PC-3 (cell line): ENCODE data around the gene USP12. TPM values are rescaled to one million over a fixed set of nuclear protein-coding genes. Genes with fewer than 3 reads are reported as not detected.

Experiments
- ATAC-seq: fragments of 200-7000 bp; cut with Tn5 transposase; 2 replicates; pipeline ENCODE4 v1.9.1; 2020; ENCODE audit warnings: mild to moderate bottlenecking, moderate library complexity
- BruUV-seq: library from RNA; stranded (reverse); fragments of 400-500 nt; replicated peaks from 2 replicates; lab custom pipeline; 2021; lab: Mats Ljungman, UMichigan
- CTCF ChIA-PET: fragments of 300-600 bp; sonication (Branson Sonifier 250); formaldehyde crosslinking; loops from one replicate; lab custom pipeline; 2022; ENCODE audit warnings: antibody characterized with exemption; lab: Charles Lee
- POLR2A ChIA-PET: fragments of 300-600 bp; sonication (Branson Sonifier 250); formaldehyde crosslinking; loops from one replicate; lab custom pipeline; 2022; ENCODE audit warnings: antibody characterized with exemption; ENCODE audit not compliant: unreplicated experiment; lab: Charles Lee
- DNase-seq: peaks from one replicate; pipeline ENCODE4 v3.0.0-alpha.2; 2015
- H2AFZ ChIP-seq: fragments of 300-600 bp; sonication (generic); 2 replicates; pipeline ENCODE4 v1.6.0; 2016; ENCODE audit warnings: antibody characterized with exemption, low read length
- H3F3A ChIP-seq: fragments of 300-600 bp; sonication (generic); one replicate; pipeline ENCODE4 v1.6.0; 2017; ENCODE audit warnings: antibody characterized with exemption, low read length, control low read depth, mild to moderate bottlenecking; ENCODE audit not compliant: unreplicated experiment
- H3K27ac ChIP-seq: fragments of 300-600 bp; sonication (generic); 2 replicates; pipeline ENCODE4 v1.5.1; 2016; ENCODE audit warnings: mild to moderate bottlenecking, low read length
- H3K27me3 ChIP-seq: fragments of 300-600 bp; sonication (generic); 2 replicates; pipeline ENCODE4 v1.6.1; 2016; ENCODE audit warnings: low read length, mixed read lengths
- H3K36me3 ChIP-seq: fragments of 300-600 bp; sonication (generic); 2 replicates; pipeline ENCODE4 v1.6.1; 2016; ENCODE audit warnings: low read depth, mixed run types, low read length, mixed read lengths
- H3K4me1 ChIP-seq: fragments of 300-600 bp; sonication (generic); 2 replicates; pipeline ENCODE4 v1.5.1; 2016; ENCODE audit warnings: low read length; ENCODE audit not compliant: insufficient read depth
- H3K4me2 ChIP-seq: fragments of 300-600 bp; sonication (generic); 2 replicates; pipeline ENCODE4 v1.6.0; 2016; ENCODE audit warnings: low read length
- H3K4me3 ChIP-seq: fragments of 300-600 bp; sonication (generic); 2 replicates; pipeline ENCODE4 v1.5.1; 2016; ENCODE audit warnings: mild to moderate bottlenecking, low read length, mixed read lengths
- H3K79me2 ChIP-seq: fragments of 300-600 bp; sonication (generic); 2 replicates; pipeline ENCODE4 v1.6.1; 2017; ENCODE audit warnings: low read length, mixed read lengths
- H3K9ac ChIP-seq: fragments of 300-600 bp; sonication (generic); 2 replicates; pipeline ENCODE4 v1.6.0; 2016; ENCODE audit warnings: mild to moderate bottlenecking, low read length
- H3K9me2 ChIP-seq: fragments of 300-600 bp; sonication (generic); replicated peaks from 2 replicates; pipeline ENCODE4 v1.6.1; 2016; ENCODE audit warnings: mixed run types, low read length, mixed read lengths
- H3K9me3 ChIP-seq: fragments of 300-600 bp; sonication (generic); 2 replicates; pipeline ENCODE4 v1.6.1; 2016; ENCODE audit warnings: low read length, mixed read lengths
- H4K20me1 ChIP-seq: fragments of 300-600 bp; sonication (generic); 2 replicates; pipeline ENCODE4 v1.6.1; 2016; ENCODE audit warnings: low read length, mixed read lengths
- CTCF ChIP-seq: fragments of 300-600 bp; sonication (generic); conservative IDR thresholded peaks from 2 replicates; pipeline ENCODE4 v1.5.1; 2017; ENCODE audit warnings: antibody characterized with exemption, low read depth, mild to moderate bottlenecking, low read length
- EZH2 ChIP-seq: fragments of 300-600 bp; sonication (generic); IDR thresholded peaks from one replicate; pipeline ENCODE4 v1.6.1; 2017; ENCODE audit warnings: antibody characterized with exemption, mild to moderate bottlenecking, low read length; ENCODE audit not compliant: unreplicated experiment
- EZH2phosphoT487 ChIP-seq: fragments of 300-600 bp; sonication (generic); IDR thresholded peaks from 2 replicates; pipeline ENCODE4 v1.6.1; 2018; ENCODE audit warnings: mild to moderate bottlenecking, antibody characterized with exemption, low read length, borderline replicate concordance
- intact Hi-C: fragments of 100-400 bp; cut with micrococcal nuclease; formaldehyde crosslinking; loops from 2 replicates; pipeline ENCODE4 v1.9.0; 2023
- total RNA-seq: library from RNA; depleted of rRNA; stranded (reverse); fragments of >200 nt; gene quantifications from 2 replicates; pipeline ENCODE4 v1.2.3, GENCODE V29; 2014

The USP12 gene
- total RNA-seq, 1 experiment from 2014 or later: 24.2 TPM

GRCh38 chr13:27177852-27178251, 6.2 kb upstream of the USP12 start:
- intact Hi-C loops: no loop called here
- POLR2A ChIA-PET: no interaction called here
- no peaks in the 10 kb centered on the region for H3K36me3 ChIP-seq
- H3K9me3 ChIP-seq: no peaks in the 10 kb centered on the region
- DNase-seq (no peak), ATAC-seq (peak; percentile 40; the same call in 1 of the 2 replicates)
- no peaks in the 10 kb centered on the region for H3K27me3 ChIP-seq
- no peaks in the 10 kb centered on the region for H3F3A ChIP-seq
- H3K4me3 ChIP-seq: no peak overlapping the region
- no peak overlapping the region for H3K9ac ChIP-seq
- no peak for TF ChIP-seq EZH2phosphoT487
- TF ChIP-seq CTCF: peak; percentile 42; the same call in 1 of the 2 replicates
- no peak for TF ChIP-seq EZH2
- H3K4me1 ChIP-seq: peaks cover 16% of the 10 kb centered on the region
- H4K20me1 ChIP-seq: no peaks in the 10 kb centered on the region
- H3K27ac ChIP-seq: no peak overlapping the region
- no peaks in the 10 kb centered on the region for H3K9me2 ChIP-seq
- no TSS peak for BruUV-seq
- no peak overlapping the region for H2AFZ ChIP-seq
- CTCF ChIA-PET: interaction anchor here (0.5 to 0.6 kb wide), 2 partner anchors 104 to 106 kb away, joined by 3 to 7 read pairs; no protein-coding TSS in a partner anchor
- H3K79me2 ChIP-seq: no peaks in the 10 kb centered on the region
- H3K4me2 ChIP-seq: no peak overlapping the region

GRCh38 chr13:27176470-27177410, 5.1 kb upstream of the USP12 start:
- H3K9me3 ChIP-seq: no peaks in the 10 kb centered on the region
- H3F3A ChIP-seq: no peaks in the 10 kb centered on the region
- no peak overlapping the region for H3K4me2 ChIP-seq
- H3K4me3 ChIP-seq: no peak overlapping the region
- H2AFZ ChIP-seq: no peak overlapping the region
- ChIA-PET CTCF (no interaction called here), POLR2A (no interaction called here)
- peaks cover 12% of the 10 kb centered on the region for H3K4me1 ChIP-seq
- no peaks in the 10 kb centered on the region for H3K27me3 ChIP-seq
- no peak overlapping the region for H3K27ac ChIP-seq
- no peaks in the 10 kb centered on the region for H4K20me1 ChIP-seq
- intact Hi-C loops: no loop called here
- H3K9me2 ChIP-seq: no peaks in the 10 kb centered on the region
- DNase-seq: no peak
- no peak overlapping the region for H3K9ac ChIP-seq
- no peak for ATAC-seq
- H3K36me3 ChIP-seq: no peaks in the 10 kb centered on the region
- no peaks in the 10 kb centered on the region for H3K79me2 ChIP-seq
- no TSS peak for BruUV-seq
- TF ChIP-seq EZH2phosphoT487: no peak
- TF ChIP-seq CTCF: no peak
- TF ChIP-seq EZH2: no peak
